HEK293 (cell line): Measurements from ENCODE around the gene MIS18A.

Experiments
- CTCF ChIA-PET: fragments of 350-600 bp; formaldehyde crosslinking; extraction: SDS; loops from one replicate; lab custom pipeline; 2021; ENCODE audit warnings: antibody characterized with exemption; lab: Yijun Ruan, JAX
- POLR2A ChIA-PET: fragments of 300-600 bp; formaldehyde crosslinking; extraction: SDS; loops from one replicate; lab custom pipeline; 2020; ENCODE audit warnings: antibody characterized with exemption, inconsistent platforms; lab: Yijun Ruan, JAX
- H3K27ac ChIP-seq: fragments of 200-500 bp; sonication (Bioruptor generic); 2 replicates; pipeline ENCODE4 v1.5.1; 2014; ENCODE audit warnings: low read depth, low read length, control low read depth, inconsistent platforms; ENCODE audit errors: extremely low read depth
- H3K36me3 ChIP-seq, 2 experiments: fragments of 200-500 bp in 1 of 2; sonication (Bioruptor generic) in 1 of 2; 1 replicate in 1 of 2; 2 replicates in 1 of 2; pipeline ENCODE4 v1.5.1; 2014 to 2017; ENCODE audit warnings: inconsistent platforms in 2 of 2, low read length in 2 of 2; ENCODE audit not compliant: control insufficient read depth in 2 of 2, insufficient read depth in 1 of 2
- H3K4me1 ChIP-seq: fragments of 200-500 bp; sonication (Bioruptor generic); 2 replicates; pipeline ENCODE4 v1.5.1; 2014; ENCODE audit warnings: mild to moderate bottlenecking, low read length, inconsistent platforms; ENCODE audit not compliant: control insufficient read depth, insufficient read depth
- H3K4me3 ChIP-seq: 2 replicates; pipeline ENCODE4 v1.5.1; 2011; ENCODE audit warnings: low read depth, mild to moderate bottlenecking, control low read depth, low read length, moderate library complexity
- H3K9me3 ChIP-seq: fragments of 200-500 bp; sonication (Bioruptor generic); 2 replicates; pipeline ENCODE4 v1.5.1; 2014; ENCODE audit warnings: low read depth, low read length, inconsistent platforms; ENCODE audit not compliant: control insufficient read depth, insufficient read depth
- GLIS1 ChIP-seq: fragments of 450-650 bp; formaldehyde crosslinking; IDR thresholded peaks from 2 replicates; pipeline ENCODE4 v1.5.1; 2016; ENCODE audit warnings: missing biosample characterization, missing genetic modification characterization
- HOXC10 ChIP-seq: sonication (generic); formaldehyde crosslinking; IDR thresholded peaks from 2 replicates; pipeline ENCODE4 v1.8.1; 2023; ENCODE audit warnings: mild to moderate bottlenecking, missing genetic modification reagents
- RBAK ChIP-seq: fragments of 450-650 bp; formaldehyde crosslinking; IDR thresholded peaks from 2 replicates; pipeline ENCODE4 v1.5.1; 2016; ENCODE audit warnings: missing biosample characterization, missing genetic modification characterization
- SCRT2 ChIP-seq: fragments of 450-650 bp; formaldehyde crosslinking; IDR thresholded peaks from 2 replicates; pipeline ENCODE4 v1.5.1; 2016; ENCODE audit warnings: missing biosample characterization, missing genetic modification characterization
- ZBTB17 ChIP-seq: fragments of 450-650 bp; formaldehyde crosslinking; IDR thresholded peaks from 2 replicates; pipeline ENCODE4 v1.5.1; 2016; ENCODE audit warnings: missing biosample characterization, missing genetic modification characterization
- ZFP37 ChIP-seq: fragments of 450-650 bp; formaldehyde crosslinking; IDR thresholded peaks from 2 replicates; pipeline ENCODE4 v1.5.1; 2016; ENCODE audit warnings: missing biosample characterization, missing genetic modification characterization
- ZIC2 ChIP-seq: fragments of 450-650 bp; formaldehyde crosslinking; IDR thresholded peaks from 2 replicates; pipeline ENCODE4 v1.5.1; 2016; ENCODE audit warnings: missing biosample characterization, missing genetic modification characterization
- ZNF140 ChIP-seq: fragments of 450-650 bp; formaldehyde crosslinking; IDR thresholded peaks from 2 replicates; pipeline ENCODE4 v1.5.1; 2016; ENCODE audit warnings: missing biosample characterization, missing genetic modification characterization
- ZNF169 ChIP-seq: fragments of 450-650 bp; formaldehyde crosslinking; IDR thresholded peaks from 2 replicates; pipeline ENCODE4 v1.5.1; 2016; ENCODE audit warnings: missing biosample characterization, missing genetic modification characterization
- ZNF184 ChIP-seq: fragments of 450-650 bp; IDR thresholded peaks from 2 replicates; pipeline ENCODE4 v1.5.1; 2018; ENCODE audit warnings: missing biosample characterization, mild to moderate bottlenecking, missing genetic modification characterization
- ZNF223 ChIP-seq: fragments of 450-650 bp; formaldehyde crosslinking; IDR thresholded peaks from 2 replicates; pipeline ENCODE4 v1.5.1; 2016; ENCODE audit warnings: missing biosample characterization, missing genetic modification characterization
- ZNF354C ChIP-seq: fragments of 450-650 bp; formaldehyde crosslinking; IDR thresholded peaks from 2 replicates; pipeline ENCODE4 v1.5.1; 2016; ENCODE audit warnings: missing biosample characterization, missing genetic modification characterization, low read depth, borderline replicate concordance
- ZNF394 ChIP-seq: fragments of 450-650 bp; formaldehyde crosslinking; IDR thresholded peaks from 2 replicates; pipeline ENCODE4 v1.5.1; 2016; ENCODE audit warnings: missing biosample characterization, missing genetic modification characterization, mild to moderate bottlenecking, moderate library complexity, borderline replicate concordance
- ZNF404 ChIP-seq: fragments of 450-650 bp; formaldehyde crosslinking; IDR thresholded peaks from 2 replicates; pipeline ENCODE4 v1.5.1; 2017; ENCODE audit warnings: missing biosample characterization, missing genetic modification characterization
- ZNF558 ChIP-seq: fragments of 450-650 bp; formaldehyde crosslinking; IDR thresholded peaks from 2 replicates; pipeline ENCODE4 v1.5.1; 2016; ENCODE audit warnings: missing biosample characterization, missing genetic modification characterization
- ZNF560 ChIP-seq: fragments of 450-650 bp; formaldehyde crosslinking; IDR thresholded peaks from 2 replicates; pipeline ENCODE4 v1.5.1; 2017; ENCODE audit warnings: missing biosample characterization, missing genetic modification characterization, borderline replicate concordance
- ZNF600 ChIP-seq: fragments of 450-650 bp; formaldehyde crosslinking; IDR thresholded peaks from 2 replicates; pipeline ENCODE4 v1.5.1; 2016; ENCODE audit warnings: missing biosample characterization, missing genetic modification characterization
- ZNF629 ChIP-seq: fragments of 450-650 bp; formaldehyde crosslinking; IDR thresholded peaks from 2 replicates; pipeline ENCODE4 v1.5.1; 2017; ENCODE audit warnings: missing biosample characterization, missing genetic modification characterization
- ZNF654 ChIP-seq: fragments of 450-650 bp; formaldehyde crosslinking; IDR thresholded peaks from 2 replicates; pipeline ENCODE4 v1.5.1; 2016; ENCODE audit warnings: low read depth, missing biosample characterization, missing genetic modification characterization
- ZNF660 ChIP-seq: fragments of 450-650 bp; IDR thresholded peaks from 2 replicates; pipeline ENCODE4 v1.5.1; 2018; ENCODE audit warnings: missing biosample characterization, mild to moderate bottlenecking, missing genetic modification characterization
- ZNF701 ChIP-seq: fragments of 450-650 bp; formaldehyde crosslinking; IDR thresholded peaks from 2 replicates; pipeline ENCODE4 v1.5.1; 2016; ENCODE audit warnings: missing biosample characterization, missing genetic modification characterization
- ZNF791 ChIP-seq: fragments of 450-650 bp; formaldehyde crosslinking; IDR thresholded peaks from 2 replicates; pipeline ENCODE4 v1.5.1; 2016; ENCODE audit warnings: missing biosample characterization, missing genetic modification characterization
- TF ChIP-seq, protein P1 (sequence below): fragments of 450-650 bp; formaldehyde crosslinking; conservative IDR thresholded peaks from 2 replicates; pipeline ENCODE4 v1.5.1; 2016; ENCODE audit warnings: low read depth, missing biosample characterization, missing genetic modification characterization
- TF ChIP-seq, protein P2 (sequence below): fragments of 450-650 bp; formaldehyde crosslinking; IDR thresholded peaks from 2 replicates; pipeline ENCODE4 v1.5.1; 2016; ENCODE audit warnings: missing biosample characterization, missing genetic modification characterization
- TF ChIP-seq, protein P3 (sequence below): fragments of 450-650 bp; formaldehyde crosslinking; IDR thresholded peaks from 2 replicates; pipeline ENCODE4 v1.5.1; 2016; ENCODE audit warnings: missing biosample characterization, missing genetic modification characterization
- TF ChIP-seq, protein P4 (sequence below): fragments of 450-650 bp; formaldehyde crosslinking; IDR thresholded peaks from 2 replicates; pipeline ENCODE4 v1.5.1; 2016; ENCODE audit warnings: missing biosample characterization, missing genetic modification characterization

The MIS18A gene

GRCh38 chr21:32258786-32259048, 20.1 kb downstream of the MIS18A start (continued):
- TF ChIP-seq ZNF354C (peak; percentile 57; the same call in 1 of the 2 replicates), ZNF404 (0 out of 2 replicates have a peak, but pooled peaks have one; percentile 14), ZNF791 (peak; percentile 70; the same call in 1 of the 2 replicates), ZNF394 (tag by site-specific recombination) (peak; percentile 97), ZNF223 (tag by site-specific recombination) (peak; percentile 67; the same call in 1 of the 2 replicates), ZNF560 (peak; percentile 72; the same call in 1 of the 2 replicates), ZNF140 (tag by site-specific recombination) (peak; percentile 91; the same call in 1 of the 2 replicates), ZFP37 (tag by site-specific recombination) (peak; percentile 73; the same call in 1 of the 2 replicates), RBAK (0 out of 2 replicates have a peak, but pooled peaks have one; percentile 40), ZNF558 (peak; percentile 85), ZNF629 (peak; percentile 58)
- TF ChIP-seq, protein P1, sequence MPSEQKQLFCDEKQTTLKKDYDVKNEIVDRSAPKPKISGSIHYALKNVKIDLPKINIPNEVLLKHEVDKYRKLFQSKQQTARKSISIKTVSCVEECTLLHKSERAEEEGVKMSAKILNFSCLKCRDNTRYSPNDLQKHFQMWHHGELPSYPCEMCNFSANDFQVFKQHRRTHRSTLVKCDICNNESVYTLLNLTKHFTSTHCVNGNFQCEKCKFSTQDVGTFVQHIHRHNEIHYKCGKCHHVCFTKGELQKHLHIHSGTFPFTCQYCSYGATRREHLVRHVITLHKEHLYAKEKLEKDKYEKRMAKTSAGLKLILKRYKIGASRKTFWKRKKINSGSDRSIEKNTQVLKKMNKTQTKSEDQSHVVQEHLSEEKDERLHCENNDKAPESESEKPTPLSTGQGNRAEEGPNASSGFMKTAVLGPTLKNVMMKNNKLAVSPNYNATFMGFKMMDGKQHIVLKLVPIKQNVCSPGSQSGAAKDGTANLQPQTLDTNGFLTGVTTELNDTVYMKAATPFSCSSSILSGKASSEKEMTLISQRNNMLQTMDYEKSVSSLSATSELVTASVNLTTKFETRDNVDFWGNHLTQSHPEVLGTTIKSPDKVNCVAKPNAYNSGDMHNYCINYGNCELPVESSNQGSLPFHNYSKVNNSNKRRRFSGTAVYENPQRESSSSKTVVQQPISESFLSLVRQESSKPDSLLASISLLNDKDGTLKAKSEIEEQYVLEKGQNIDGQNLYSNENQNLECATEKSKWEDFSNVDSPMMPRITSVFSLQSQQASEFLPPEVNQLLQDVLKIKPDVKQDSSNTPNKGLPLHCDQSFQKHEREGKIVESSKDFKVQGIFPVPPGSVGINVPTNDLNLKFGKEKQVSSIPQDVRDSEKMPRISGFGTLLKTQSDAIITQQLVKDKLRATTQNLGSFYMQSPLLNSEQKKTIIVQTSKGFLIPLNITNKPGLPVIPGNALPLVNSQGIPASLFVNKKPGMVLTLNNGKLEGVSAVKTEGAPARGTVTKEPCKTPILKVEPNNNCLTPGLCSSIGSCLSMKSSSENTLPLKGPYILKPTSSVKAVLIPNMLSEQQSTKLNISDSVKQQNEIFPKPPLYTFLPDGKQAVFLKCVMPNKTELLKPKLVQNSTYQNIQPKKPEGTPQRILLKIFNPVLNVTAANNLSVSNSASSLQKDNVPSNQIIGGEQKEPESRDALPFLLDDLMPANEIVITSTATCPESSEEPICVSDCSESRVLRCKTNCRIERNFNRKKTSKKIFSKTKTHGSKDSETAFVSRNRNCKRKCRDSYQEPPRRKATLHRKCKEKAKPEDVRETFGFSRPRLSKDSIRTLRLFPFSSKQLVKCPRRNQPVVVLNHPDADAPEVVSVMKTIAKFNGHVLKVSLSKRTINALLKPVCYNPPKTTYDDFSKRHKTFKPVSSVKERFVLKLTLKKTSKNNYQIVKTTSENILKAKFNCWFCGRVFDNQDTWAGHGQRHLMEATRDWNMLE (tag by site-specific recombination), result peak; percentile 95

DNA sequence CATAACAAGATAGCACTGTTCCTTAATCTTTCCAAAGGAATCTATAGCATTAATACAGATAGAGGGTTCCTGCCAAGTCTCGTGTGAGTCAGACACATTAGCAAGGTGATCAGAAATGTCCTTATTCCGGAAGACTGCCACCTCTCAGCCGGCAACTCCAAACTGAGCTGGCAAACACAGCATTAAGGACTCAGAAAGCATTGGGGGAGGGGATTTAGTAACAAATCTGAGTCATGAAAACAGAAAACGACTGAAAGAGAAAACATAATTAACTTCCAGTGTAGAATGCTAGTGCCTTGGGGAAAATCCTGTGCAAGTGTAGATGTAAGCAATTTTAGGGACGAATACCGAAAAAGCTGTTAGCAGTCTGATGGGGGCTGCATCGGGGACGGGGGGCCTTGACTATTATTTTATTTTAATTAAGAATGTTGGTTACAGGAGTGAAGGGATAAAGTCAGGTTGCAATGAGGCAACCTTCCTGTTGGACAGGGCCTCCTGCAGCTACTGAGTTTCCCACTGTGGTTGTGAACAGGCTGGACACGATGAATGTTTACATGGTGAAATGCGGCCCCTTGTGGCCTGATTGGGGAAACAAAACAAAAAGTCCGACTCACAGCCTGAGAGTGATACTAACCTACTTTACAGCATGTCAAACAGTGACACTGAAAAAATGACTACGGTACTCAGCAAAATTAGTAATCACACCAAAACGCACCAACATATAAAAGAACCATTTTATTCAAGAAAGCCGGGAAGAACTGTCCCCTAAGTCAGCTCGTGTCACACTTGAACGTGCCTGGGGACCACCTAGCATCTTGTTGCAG, 20.7 kb downstream of the MIS18A start:
- no peak overlapping the region for H3K4me3 ChIP-seq
- CTCF ChIA-PET, result interaction anchor here (0.5 to 5.1 kb wide), 53 partner anchors 10 to 1120 kb away, joined by 3 to 71 read pairs (median 4); partner anchors contain the start of genes HUNK and MIS18A
- peak; percentile 70 for TF ChIP-seq ZNF600 (tag by site-specific recombination)
- no peak for TF ChIP-seq ZNF169 (tag by site-specific recombination)
- TF ChIP-seq GLIS1 (tag by site-specific recombination), result peak; percentile 67
- peak; percentile 28; the same call in 1 of the 2 replicates for TF ChIP-seq SCRT2 (tag by site-specific recombination)
- TF ChIP-seq, protein P2, sequence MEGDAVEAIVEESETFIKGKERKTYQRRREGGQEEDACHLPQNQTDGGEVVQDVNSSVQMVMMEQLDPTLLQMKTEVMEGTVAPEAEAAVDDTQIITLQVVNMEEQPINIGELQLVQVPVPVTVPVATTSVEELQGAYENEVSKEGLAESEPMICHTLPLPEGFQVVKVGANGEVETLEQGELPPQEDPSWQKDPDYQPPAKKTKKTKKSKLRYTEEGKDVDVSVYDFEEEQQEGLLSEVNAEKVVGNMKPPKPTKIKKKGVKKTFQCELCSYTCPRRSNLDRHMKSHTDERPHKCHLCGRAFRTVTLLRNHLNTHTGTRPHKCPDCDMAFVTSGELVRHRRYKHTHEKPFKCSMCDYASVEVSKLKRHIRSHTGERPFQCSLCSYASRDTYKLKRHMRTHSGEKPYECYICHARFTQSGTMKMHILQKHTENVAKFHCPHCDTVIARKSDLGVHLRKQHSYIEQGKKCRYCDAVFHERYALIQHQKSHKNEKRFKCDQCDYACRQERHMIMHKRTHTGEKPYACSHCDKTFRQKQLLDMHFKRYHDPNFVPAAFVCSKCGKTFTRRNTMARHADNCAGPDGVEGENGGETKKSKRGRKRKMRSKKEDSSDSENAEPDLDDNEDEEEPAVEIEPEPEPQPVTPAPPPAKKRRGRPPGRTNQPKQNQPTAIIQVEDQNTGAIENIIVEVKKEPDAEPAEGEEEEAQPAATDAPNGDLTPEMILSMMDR (tag by site-specific recombination), result peak; percentile 91
- peak; percentile 45 for TF ChIP-seq ZBTB17 (tag by site-specific recombination)
- no peak for TF ChIP-seq ZNF701
- TF ChIP-seq, protein P3, sequence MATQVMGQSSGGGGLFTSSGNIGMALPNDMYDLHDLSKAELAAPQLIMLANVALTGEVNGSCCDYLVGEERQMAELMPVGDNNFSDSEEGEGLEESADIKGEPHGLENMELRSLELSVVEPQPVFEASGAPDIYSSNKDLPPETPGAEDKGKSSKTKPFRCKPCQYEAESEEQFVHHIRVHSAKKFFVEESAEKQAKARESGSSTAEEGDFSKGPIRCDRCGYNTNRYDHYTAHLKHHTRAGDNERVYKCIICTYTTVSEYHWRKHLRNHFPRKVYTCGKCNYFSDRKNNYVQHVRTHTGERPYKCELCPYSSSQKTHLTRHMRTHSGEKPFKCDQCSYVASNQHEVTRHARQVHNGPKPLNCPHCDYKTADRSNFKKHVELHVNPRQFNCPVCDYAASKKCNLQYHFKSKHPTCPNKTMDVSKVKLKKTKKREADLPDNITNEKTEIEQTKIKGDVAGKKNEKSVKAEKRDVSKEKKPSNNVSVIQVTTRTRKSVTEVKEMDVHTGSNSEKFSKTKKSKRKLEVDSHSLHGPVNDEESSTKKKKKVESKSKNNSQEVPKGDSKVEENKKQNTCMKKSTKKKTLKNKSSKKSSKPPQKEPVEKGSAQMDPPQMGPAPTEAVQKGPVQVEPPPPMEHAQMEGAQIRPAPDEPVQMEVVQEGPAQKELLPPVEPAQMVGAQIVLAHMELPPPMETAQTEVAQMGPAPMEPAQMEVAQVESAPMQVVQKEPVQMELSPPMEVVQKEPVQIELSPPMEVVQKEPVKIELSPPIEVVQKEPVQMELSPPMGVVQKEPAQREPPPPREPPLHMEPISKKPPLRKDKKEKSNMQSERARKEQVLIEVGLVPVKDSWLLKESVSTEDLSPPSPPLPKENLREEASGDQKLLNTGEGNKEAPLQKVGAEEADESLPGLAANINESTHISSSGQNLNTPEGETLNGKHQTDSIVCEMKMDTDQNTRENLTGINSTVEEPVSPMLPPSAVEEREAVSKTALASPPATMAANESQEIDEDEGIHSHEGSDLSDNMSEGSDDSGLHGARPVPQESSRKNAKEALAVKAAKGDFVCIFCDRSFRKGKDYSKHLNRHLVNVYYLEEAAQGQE, result peak; percentile 83
- peak; percentile 85 for TF ChIP-seq ZNF660 (tag by site-specific recombination)
- TF ChIP-seq ZNF654 (tag by site-specific recombination), result peak; percentile 95
- TF ChIP-seq ZNF184 (tag by site-specific recombination), result peak; percentile 43; the same call in 1 of the 2 replicates
- TF ChIP-seq, protein P4, sequence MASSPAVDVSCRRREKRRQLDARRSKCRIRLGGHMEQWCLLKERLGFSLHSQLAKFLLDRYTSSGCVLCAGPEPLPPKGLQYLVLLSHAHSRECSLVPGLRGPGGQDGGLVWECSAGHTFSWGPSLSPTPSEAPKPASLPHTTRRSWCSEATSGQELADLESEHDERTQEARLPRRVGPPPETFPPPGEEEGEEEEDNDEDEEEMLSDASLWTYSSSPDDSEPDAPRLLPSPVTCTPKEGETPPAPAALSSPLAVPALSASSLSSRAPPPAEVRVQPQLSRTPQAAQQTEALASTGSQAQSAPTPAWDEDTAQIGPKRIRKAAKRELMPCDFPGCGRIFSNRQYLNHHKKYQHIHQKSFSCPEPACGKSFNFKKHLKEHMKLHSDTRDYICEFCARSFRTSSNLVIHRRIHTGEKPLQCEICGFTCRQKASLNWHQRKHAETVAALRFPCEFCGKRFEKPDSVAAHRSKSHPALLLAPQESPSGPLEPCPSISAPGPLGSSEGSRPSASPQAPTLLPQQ (tag by site-specific recombination), result 0 out of 2 replicates have a peak, but pooled peaks have one; percentile 51
- no peak for TF ChIP-seq HOXC10 (CRISPR knock-in tag)
- TF ChIP-seq ZIC2, result peak; percentile 48
- TF ChIP-seq, all 188 proteins: peak for 11
- H3K36me3 ChIP-seq, result no peaks in the 10 kb centered on the region
- H3K27ac ChIP-seq, result no peak overlapping the region
- peaks cover 9% of the 10 kb centered on the region for H3K4me1 ChIP-seq
- POLR2A ChIA-PET, result interaction anchor here (1.3 to 1.5 kb wide), 2 partner anchors 10 to 21 kb away, joined by 3 read pairs; partner anchors contain the start of gene MIS18A
- H3K9me3 ChIP-seq, result no peaks in the 10 kb centered on the region
